NB4 (cell line): ENCODE measurements around the gene PNCK.

ENCODE experiments used
- POLR2A ChIP-seq: IDR thresholded peaks from 2 replicates; pipeline ENCODE4 v1.6.1; 2011; ENCODE audit warnings: mild to moderate bottlenecking; ENCODE audit not compliant: insufficient read length; ENCODE audit errors: extremely low read depth
- TF ChIP-seq, protein P1 (sequence below): IDR thresholded peaks from one replicate; pipeline ENCODE4 v1.5.1; 2012; ENCODE audit warnings: low read depth, low read length

GRCh38 chrX:153631907-153632594, 41.6 kb downstream of the PNCK start:
- TF ChIP-seq, protein P1, sequence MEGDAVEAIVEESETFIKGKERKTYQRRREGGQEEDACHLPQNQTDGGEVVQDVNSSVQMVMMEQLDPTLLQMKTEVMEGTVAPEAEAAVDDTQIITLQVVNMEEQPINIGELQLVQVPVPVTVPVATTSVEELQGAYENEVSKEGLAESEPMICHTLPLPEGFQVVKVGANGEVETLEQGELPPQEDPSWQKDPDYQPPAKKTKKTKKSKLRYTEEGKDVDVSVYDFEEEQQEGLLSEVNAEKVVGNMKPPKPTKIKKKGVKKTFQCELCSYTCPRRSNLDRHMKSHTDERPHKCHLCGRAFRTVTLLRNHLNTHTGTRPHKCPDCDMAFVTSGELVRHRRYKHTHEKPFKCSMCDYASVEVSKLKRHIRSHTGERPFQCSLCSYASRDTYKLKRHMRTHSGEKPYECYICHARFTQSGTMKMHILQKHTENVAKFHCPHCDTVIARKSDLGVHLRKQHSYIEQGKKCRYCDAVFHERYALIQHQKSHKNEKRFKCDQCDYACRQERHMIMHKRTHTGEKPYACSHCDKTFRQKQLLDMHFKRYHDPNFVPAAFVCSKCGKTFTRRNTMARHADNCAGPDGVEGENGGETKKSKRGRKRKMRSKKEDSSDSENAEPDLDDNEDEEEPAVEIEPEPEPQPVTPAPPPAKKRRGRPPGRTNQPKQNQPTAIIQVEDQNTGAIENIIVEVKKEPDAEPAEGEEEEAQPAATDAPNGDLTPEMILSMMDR = no peak
- no peak for TF ChIP-seq POLR2A
